A549 (cell line): ENCODE measurements around the gene SEPTIN10. TPM values are rescaled to one million over a fixed set of nuclear protein-coding genes. Genes with fewer than 3 reads are reported as not detected.
"Not testable (repeated sequence)": the region's sequence is repeated elsewhere in the genome, so short reads cannot be mapped to it uniquely, and the experiment has no call there.

ENCODE experiments used
- ATAC-seq, 2 experiments: fragments of 200-7000 bp in 1 of 2; fragments of >200 bp in 1 of 2; cut with Nextera tagmentation in 1 of 2; cut with Tn5 transposase in 1 of 2; 3 replicates each; pipeline versions ENCODE4 v1.8.0 to v1.9.1; 2018 to 2020; ENCODE audit warnings: mild to moderate bottlenecking in 1 of 2, moderate library complexity in 1 of 2
- CTCF ChIA-PET: fragments of 300-600 bp; sonication (Branson Sonifier 250); formaldehyde crosslinking; extraction: SDS; loops from one replicate; lab custom pipeline; 2021; ENCODE audit warnings: antibody characterized with exemption, inconsistent platforms; lab: Yijun Ruan, JAX
- POLR2A ChIA-PET: fragments of 350-600 bp; formaldehyde crosslinking; extraction: SDS; loops from one replicate; lab custom pipeline; 2021; ENCODE audit warnings: antibody characterized with exemption, inconsistent platforms; lab: Yijun Ruan, JAX
- DNase-seq, 2 experiments: peaks; one replicate each; pipeline versions ENCODE4 v3.0.0 to v3.0.0-alpha.2; 2011 to 2016; ENCODE audit warnings: low read depth in 1 of 2, low spot score in 1 of 2
- FAIRE-seq: peaks from 2 replicates; lab custom pipeline; 2011; peaks lifted over from hg19 to GRCh38; lab: Jason Lieb, UNC
- H3K27ac ChIP-seq, 2 experiments: fragments of >200 bp; sonication (Bioruptor Twin); formaldehyde crosslinking; 3 replicates each; pipeline ENCODE4 v1.5.1; 2016 to 2017
- H3K4me1 ChIP-seq: fragments of >200 bp; sonication (Bioruptor Twin); formaldehyde crosslinking; 3 replicates; pipeline ENCODE4 v1.6.1; 2016
- H3K4me2 ChIP-seq: fragments of >200 bp; sonication (Bioruptor Twin); formaldehyde crosslinking; 3 replicates; pipeline ENCODE4 v1.6.1; 2016
- H3K4me3 ChIP-seq: fragments of >200 bp; sonication (Bioruptor Twin); formaldehyde crosslinking; 3 replicates; pipeline ENCODE4 v1.5.1; 2016
- H3K9me3 ChIP-seq: fragments of >200 bp; sonication (Bioruptor Twin); formaldehyde crosslinking; 3 replicates; pipeline ENCODE4 v1.6.1; 2016
- BHLHE40 ChIP-seq: IDR thresholded peaks from 2 replicates; pipeline ENCODE4 v1.6.1; 2012; ENCODE audit warnings: low read depth, low read length, inconsistent platforms
- CBX8 ChIP-seq: fragments of 200-600 bp; sonication (generic); IDR thresholded peaks from 2 replicates; pipeline ENCODE4 v1.6.1; 2016
- CTCF ChIP-seq: fragments of >200 bp; sonication (Bioruptor Twin); formaldehyde crosslinking; IDR thresholded peaks from 3 replicates; pipeline ENCODE4 v1.5.1; 2016
- E2F6 ChIP-seq: IDR thresholded peaks from 2 replicates; pipeline ENCODE4 v1.6.1; 2012; ENCODE audit warnings: low read depth, borderline replicate concordance
- ESRRA ChIP-seq: fragments of 150-350 bp; IDR thresholded peaks from 2 replicates; pipeline ENCODE4 v1.6.1; 2014; ENCODE audit warnings: mild to moderate bottlenecking, low read length, borderline replicate concordance
- FOSB ChIP-seq: fragments of 250-450 bp; sonication (Bioruptor Pico); IDR thresholded peaks from 2 replicates; pipeline ENCODE4 v1.5.0; 2020; ENCODE audit warnings: mild to moderate bottlenecking, moderate library complexity
- HES2 ChIP-seq: fragments of >200 bp; sonication (Bioruptor Twin); formaldehyde crosslinking; IDR thresholded peaks from 2 replicates; pipeline ENCODE4 v1.6.1; 2016
- MAFK ChIP-seq: fragments of 450-650 bp; IDR thresholded peaks from 2 replicates; pipeline ENCODE4 v1.6.1; 2014; ENCODE audit not compliant: partially characterized antibody
- MYC ChIP-seq: IDR thresholded peaks from 2 replicates; pipeline ENCODE4 v1.6.1; 2012; ENCODE audit warnings: mild to moderate bottlenecking, inconsistent platforms, low read length, improper control_type of control experiment, borderline replicate concordance
- NFE2L2 ChIP-seq: fragments of 150-350 bp; conservative IDR thresholded peaks from 2 replicates; pipeline ENCODE4 v1.6.1; 2014; ENCODE audit warnings: low read length
- POLR2A ChIP-seq: IDR thresholded peaks from 2 replicates; pipeline ENCODE4 v1.6.1; 2012; ENCODE audit warnings: mild to moderate bottlenecking, low read length
- RNF2 ChIP-seq: fragments of 200-600 bp; sonication (generic); IDR thresholded peaks from 2 replicates; pipeline ENCODE4 v1.6.1; 2016; ENCODE audit warnings: low read depth, mild to moderate bottlenecking, antibody characterized with exemption, moderate library complexity, borderline replicate concordance
- TFCP2L1 ChIP-seq: fragments of 250-450 bp; sonication (Bioruptor Pico); IDR thresholded peaks from 2 replicates; pipeline ENCODE4 v1.5.0; 2021; ENCODE audit warnings: mild to moderate bottlenecking
- ZSCAN20 ChIP-seq: fragments of 250-450 bp; sonication (Bioruptor Pico); IDR thresholded peaks from 2 replicates; pipeline ENCODE4 v1.8.0; 2022; ENCODE audit warnings: mild to moderate bottlenecking, moderate library complexity
- WGBS: methylation state at CpG from one replicate; pipeline ENCODE4 v1.1.6; 2017; ENCODE audit errors: missing lambda C conversion rate; 5-methylcytosine and 5-hydroxymethylcytosine counted together
- polyA plus RNA-seq, 4 experiments: library from polyadenylated mRNA; depleted of rRNA in 3 of 4; stranded (reverse); fragments of >200 nt; fragmentation: RNase III in 1 of 4; extraction: RNeasy Plus Mini Kit Qiagen cat#74134 plus additional on column Dnase treatment in 1 of 4; gene quantifications; 2 replicates in 3 of 4; 3 replicates in 1 of 4; pipeline ENCODE4 v1.2.3, GENCODE V29; 2011 to 2017

Gene SEPTIN10
- polyA plus RNA-seq, 2 of the 4 experiments (the other 2 are of a cell fraction), result 87.6 to 95.0 TPM

- H3K4me1 ChIP-seq, result peaks cover 11% of the 10 kb centered on the region
- no peak for DNase-seq
- CTCF ChIA-PET, result no interaction called here
- no peaks in the 10 kb centered on the region for H3K9me3 ChIP-seq
- H3K4me2 ChIP-seq, result peak overlapping the region; percentile 5; the same call in 1 of the 3 replicates
- POLR2A ChIA-PET, result no interaction called here
- FAIRE-seq, result no peak
- ATAC-seq, result no peak
- H3K27ac ChIP-seq, result 0 out of 6 replicates have a peak overlapping the region, but pooled peaks of 1 of the 2 experiments have one; percentile 14
- H3K4me3 ChIP-seq, result no peak overlapping the region
- TF ChIP-seq CBX8 (no peak), CTCF (no peak), TFCP2L1 (CRISPR knock-in tag) (no peak), BHLHE40 (no peak)
These were observed 22.6 kb downstream of the SEPTIN10 start for GRCh38 chr2:109591206-109591605.

GRCh38 chr2:109586687-109587086, 27.1 kb downstream of the SEPTIN10 start:
- no peak for DNase-seq
- CTCF ChIA-PET, result interaction anchor here (1.6 kb wide), 1 partner anchor 41 kb away, joined by 6 read pairs; no protein-coding TSS in a partner anchor
- no peak for FAIRE-seq
- POLR2A ChIA-PET, result no interaction called here
- Histone ChIP-seq H3K9me3 (no peaks in the 10 kb centered on the region), H3K4me3 (no peak overlapping the region), H3K4me1 (peaks cover 8% of the 10 kb centered on the region), H3K27ac (no peak overlapping the region), H3K4me2 (no peak overlapping the region)
- TF ChIP-seq NFE2L2 (no peak), MAFK (peak; percentile 71)
- no peak for ATAC-seq

GRCh38 chr2:109582928-109583895, 30.6 kb downstream of the SEPTIN10 start:
- Histone ChIP-seq H3K4me2 (no peak overlapping the region), H3K27ac (no peak overlapping the region), H3K4me1 (no peaks in the 10 kb centered on the region), H3K9me3 (no peaks in the 10 kb centered on the region), H3K4me3 (no peak overlapping the region)
- ATAC-seq, result no peak
- POLR2A ChIA-PET, result no interaction called here
- DNase-seq, result no peak
- WGBS, result 86% methylated on average over 6 of the region's 6 CpGs
- CTCF ChIA-PET, result no interaction called here
- TF ChIP-seq ESRRA, result no peak
- TF ChIP-seq E2F6, result no peak
- no peak for TF ChIP-seq MYC
- no peak for FAIRE-seq

GRCh38 chr2:109577630-109578029, 36.1 kb downstream of the SEPTIN10 start:
- H3K4me2 ChIP-seq, H3K4me3 ChIP-seq, H3K27ac ChIP-seq, H3K4me1 ChIP-seq, CTCF ChIA-PET, POLR2A ChIA-PET, FAIRE-seq, ATAC-seq, DNase-seq, H3K9me3 ChIP-seq: not testable (repeated sequence)
- WGBS, result 86% methylated on average over 7 of the region's 7 CpGs

GRCh38 chr2:109575373-109575772, 38.4 kb downstream of the SEPTIN10 start:
- ChIA-PET POLR2A (no interaction called here), CTCF (interaction anchor here (0.9 to 3.2 kb wide), 3 partner anchors 12 to 29 kb away, joined by 3 to 14 read pairs (median 3); no protein-coding TSS in a partner anchor)
- FAIRE-seq (no peak), DNase-seq (no peak), ATAC-seq (no peak)
- Histone ChIP-seq H3K4me3 (no peak overlapping the region), H3K27ac (no peak overlapping the region), H3K9me3 (no peaks in the 10 kb centered on the region), H3K4me2 (no peak overlapping the region), H3K4me1 (no peaks in the 10 kb centered on the region)
- TF ChIP-seq CTCF, result no peak
- no peak for TF ChIP-seq RNF2
- TF ChIP-seq HES2, result no peak
- TF ChIP-seq MYC, result no peak
- TF ChIP-seq FOSB, result no peak
- no peak for TF ChIP-seq ZSCAN20 (CRISPR knock-in tag)
- TF ChIP-seq POLR2A, result no peak
- TF ChIP-seq MAFK, result no peak
- WGBS, result 65% methylated on average over 1 of the region's 1 CpG
